Measurements from ENCODE around the gene IMMP2L. TPM values are rescaled to one million over a fixed set of nuclear protein-coding genes. Genes with fewer than 3 reads are reported as not detected.

IMMP2L gene
- polyA plus RNA-seq, 2 of the 4 experiments (the other 2 are of a cell fraction): 16.1 to 23.8 TPM

GRCh38 chr7:111098011-111098925 is 464.0 kb downstream of the IMMP2L start:
- POLR2A ChIA-PET: no interaction called here
- ATAC-seq: peak; percentile 71 to 88; a peak in 5 of 6 replicates
- no peak for TF ChIP-seq PHF8 (IDR thresholded peaks at IDR 0.05; ENCODE audit: borderline replicate concordance, low read depth)
- TF ChIP-seq FOXS1 (CRISPR knock-in tag; IDR thresholded peaks at IDR 0.05): no peak
- no peak for TF ChIP-seq EHMT2 (IDR thresholded peaks at IDR 0.05; ENCODE audit: low read depth)
- TF ChIP-seq USF2 (IDR thresholded peaks at IDR 0.05): no peak
- TF ChIP-seq CTCF (IDR thresholded peaks at IDR 0.05): peak; percentile 70
- TF ChIP-seq FOSB (CRISPR knock-in tag; IDR thresholded peaks at IDR 0.05): no peak
- TF ChIP-seq GATA3 (IDR thresholded peaks at IDR 0.05; ENCODE audit: borderline replicate concordance): peak; percentile 54; the same call in 1 of the 2 replicates
- no peak for TF ChIP-seq ZSCAN20 (CRISPR knock-in tag; IDR thresholded peaks at IDR 0.05)
- no peak for TF ChIP-seq HOXA7 (CRISPR knock-in tag; IDR thresholded peaks at IDR 0.05)
- no peak for TF ChIP-seq TP53 (CRISPR knock-in tag; IDR thresholded peaks at IDR 0.05)
- no peak for TF ChIP-seq ELK1 (IDR thresholded peaks at IDR 0.05; ENCODE audit: low read depth, low read length)
- TF ChIP-seq ZNF302 (CRISPR knock-in tag; IDR thresholded peaks at IDR 0.05): no peak
- TF ChIP-seq JUNB (IDR thresholded peaks at IDR 0.05): no peak
- no peak for TF ChIP-seq FOSL2 (IDR thresholded peaks at IDR 0.05)
- TF ChIP-seq FOSL2 (CRISPR knock-in tag; IDR thresholded peaks at IDR 0.05): peak; percentile 71
- TF ChIP-seq JUN (IDR thresholded peaks at IDR 0.05): no peak
- no peak for TF ChIP-seq HES2 (IDR thresholded peaks at IDR 0.05)
- 0 out of 2 replicates have a peak, but pooled peaks have one; percentile 20 for TF ChIP-seq MAX (IDR thresholded peaks at IDR 0.05)
- peak; percentile 56; the same call in 2 of the 3 replicates for TF ChIP-seq SMC3 (IDR thresholded peaks at IDR 0.05)
- peak; percentile 74 to 78 for TF ChIP-seq RAD21 (conservative IDR thresholded peaks at IDR 0.05 in 1 of 2, IDR thresholded peaks at IDR 0.05 in 1 of 2)
- no peak for TF ChIP-seq ZFP36 (IDR thresholded peaks at IDR 0.05; ENCODE audit: borderline replicate concordance, partially characterized antibody)
- no peak for TF ChIP-seq CBX8 (IDR thresholded peaks at IDR 0.05)
- no peak for TF ChIP-seq HMGXB4 (CRISPR knock-in tag; IDR thresholded peaks at IDR 0.05; ENCODE audit: borderline replicate concordance)
- H3K4me3 ChIP-seq: no peak overlapping the region
- peaks cover 13% of the 10 kb centered on the region; the same call in 2 of the 3 replicates for H3K4me1 ChIP-seq
- WGBS (ENCODE audit: missing lambda C conversion rate): 33% methylated on average over 10 of the region's 10 CpGs
- no peaks in the 10 kb centered on the region for H3K9me3 ChIP-seq
- peak overlapping the region; percentile 38 for H3K4me2 ChIP-seq
- CTCF ChIA-PET: interaction anchor here (0.7 to 1.7 kb wide), 9 partner anchors 10 to 699 kb away, joined by 3 to 6 read pairs (median 4); no protein-coding TSS in a partner anchor
- H3K27ac ChIP-seq: no peak overlapping the region
- FAIRE-seq: peak; percentile 78
- peak in 1 of 2 experiments; percentile 64 for DNase-seq (ENCODE audit: low read depth in 1 of 2, low spot score in 1 of 2)

Data from A549 (cell line).